HepG2 (cell line): Measurements from ENCODE around the gene ACSM2B. TPM values are rescaled to one million over a fixed set of nuclear protein-coding genes. Genes with fewer than 3 reads are reported as not detected.

Experiments
- KDM1A ChIP-seq: IDR thresholded peaks from 2 replicates; pipeline ENCODE4 v1.6.1; 2016; ENCODE audit warnings: missing compliant biosample characterization
- PPARG ChIP-seq: conservative IDR thresholded peaks from 2 replicates; pipeline ENCODE4 v1.6.1; 2016; ENCODE audit warnings: missing biosample characterization, missing genetic modification reagents
- SMYD3 ChIP-seq: sonication (generic); formaldehyde crosslinking; IDR thresholded peaks from 2 replicates; pipeline ENCODE4 v1.8.1; 2023; ENCODE audit warnings: mild to moderate bottlenecking, missing genetic modification reagents
- SP4 ChIP-seq: sonication (generic); formaldehyde crosslinking; IDR thresholded peaks from 2 replicates; pipeline ENCODE4 v1.8.1; 2023; ENCODE audit warnings: mild to moderate bottlenecking, missing genetic modification reagents
- ZNF546 ChIP-seq: sonication (generic); formaldehyde crosslinking; conservative IDR thresholded peaks from 2 replicates; pipeline ENCODE4 v1.8.1; 2023; ENCODE audit warnings: mild to moderate bottlenecking, missing genetic modification reagents
- polyA plus RNA-seq, 8 experiments: library from polyadenylated mRNA; depleted of rRNA in 3 of 8; stranded (reverse) in 7 of 8; unstranded in 1 of 8; fragments of >200 nt; fragmentation: Illumina TruSeq in 4 of 8; extraction: Trizol in 4 of 8; gene quantifications; 2 replicates each; pipeline versions ENCODE4 v1.2.1 to v1.2.3, GENCODE V29; 2011 to 2016; ENCODE audit warnings: low read depth in 4 of 8, missing spikeins in 1 of 8, mixed read lengths in 1 of 8; ENCODE audit not compliant: insufficient read depth in 1 of 8
- total RNA-seq, 5 experiments: library from RNA; depleted of rRNA; stranded (reverse); fragments of >200 nt; fragmentation: Illumina TruSeq; extraction: Trizol; gene quantifications; 2 replicates each; pipeline ENCODE4 v1.2.3, GENCODE V29; 2016; ENCODE audit warnings: low read depth in 1 of 5
- TF ChIP-seq, protein P1 (sequence below): sonication (generic); formaldehyde crosslinking; IDR thresholded peaks from 2 replicates; pipeline ENCODE4 v1.4.0; 2020; ENCODE audit warnings: low read depth, mild to moderate bottlenecking, missing genetic modification reagents
- TF ChIP-seq, protein P2 (sequence below): sonication (generic); formaldehyde crosslinking; IDR thresholded peaks from 2 replicates; pipeline ENCODE4 v1.5.0; 2020; ENCODE audit warnings: mild to moderate bottlenecking, missing genetic modification reagents
- TF ChIP-seq, protein P3 (sequence below): sonication (generic); formaldehyde crosslinking; IDR thresholded peaks from 2 replicates; pipeline ENCODE4 v1.4.0; 2020; ENCODE audit warnings: missing genetic modification reagents
- TF ChIP-seq, protein P4 (sequence below): sonication (generic); formaldehyde crosslinking; IDR thresholded peaks from 2 replicates; pipeline ENCODE4 v1.5.1; 2020; ENCODE audit warnings: mild to moderate bottlenecking, missing genetic modification reagents, borderline replicate concordance
- TF ChIP-seq, protein P5 (sequence below): sonication (generic); formaldehyde crosslinking; conservative IDR thresholded peaks from 2 replicates; pipeline ENCODE4 v1.8.0; 2022; ENCODE audit warnings: low read depth, missing genetic modification reagents

ACSM2B gene
- total and polyA plus RNA-seq, 2 of the 13 experiments (the other 11 are each of a cell fraction or from before 2014, with no cell fraction given), result 22.9 to 34.0 TPM

DNA sequence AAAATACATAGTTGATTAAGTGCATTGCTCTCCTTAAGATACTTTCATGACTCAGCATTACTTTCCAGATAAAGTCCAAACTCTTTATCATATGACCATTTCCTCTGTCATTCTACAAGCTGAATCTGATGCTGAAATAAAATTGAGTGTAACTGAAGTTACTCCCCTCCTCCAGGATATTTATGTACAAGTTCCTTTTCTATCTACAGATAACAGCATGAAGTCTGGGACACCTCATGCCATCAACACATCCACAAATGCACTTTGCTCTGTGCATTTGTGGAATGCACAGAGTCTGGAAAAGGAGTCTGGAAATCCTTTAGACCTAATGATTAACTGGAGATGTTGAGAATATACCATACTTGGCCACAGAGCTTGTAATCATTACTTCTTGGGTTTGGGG is 60.5 kb downstream of the ACSM2B start (continued):
- TF ChIP-seq SMYD3 (CRISPR knock-in tag), result no peak
- TF ChIP-seq, protein P1, sequence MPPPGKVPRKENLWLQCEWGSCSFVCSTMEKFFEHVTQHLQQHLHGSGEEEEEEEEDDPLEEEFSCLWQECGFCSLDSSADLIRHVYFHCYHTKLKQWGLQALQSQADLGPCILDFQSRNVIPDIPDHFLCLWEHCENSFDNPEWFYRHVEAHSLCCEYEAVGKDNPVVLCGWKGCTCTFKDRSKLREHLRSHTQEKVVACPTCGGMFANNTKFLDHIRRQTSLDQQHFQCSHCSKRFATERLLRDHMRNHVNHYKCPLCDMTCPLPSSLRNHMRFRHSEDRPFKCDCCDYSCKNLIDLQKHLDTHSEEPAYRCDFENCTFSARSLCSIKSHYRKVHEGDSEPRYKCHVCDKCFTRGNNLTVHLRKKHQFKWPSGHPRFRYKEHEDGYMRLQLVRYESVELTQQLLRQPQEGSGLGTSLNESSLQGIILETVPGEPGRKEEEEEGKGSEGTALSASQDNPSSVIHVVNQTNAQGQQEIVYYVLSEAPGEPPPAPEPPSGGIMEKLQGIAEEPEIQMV (CRISPR knock-in tag), result no peak
- TF ChIP-seq, protein P2, sequence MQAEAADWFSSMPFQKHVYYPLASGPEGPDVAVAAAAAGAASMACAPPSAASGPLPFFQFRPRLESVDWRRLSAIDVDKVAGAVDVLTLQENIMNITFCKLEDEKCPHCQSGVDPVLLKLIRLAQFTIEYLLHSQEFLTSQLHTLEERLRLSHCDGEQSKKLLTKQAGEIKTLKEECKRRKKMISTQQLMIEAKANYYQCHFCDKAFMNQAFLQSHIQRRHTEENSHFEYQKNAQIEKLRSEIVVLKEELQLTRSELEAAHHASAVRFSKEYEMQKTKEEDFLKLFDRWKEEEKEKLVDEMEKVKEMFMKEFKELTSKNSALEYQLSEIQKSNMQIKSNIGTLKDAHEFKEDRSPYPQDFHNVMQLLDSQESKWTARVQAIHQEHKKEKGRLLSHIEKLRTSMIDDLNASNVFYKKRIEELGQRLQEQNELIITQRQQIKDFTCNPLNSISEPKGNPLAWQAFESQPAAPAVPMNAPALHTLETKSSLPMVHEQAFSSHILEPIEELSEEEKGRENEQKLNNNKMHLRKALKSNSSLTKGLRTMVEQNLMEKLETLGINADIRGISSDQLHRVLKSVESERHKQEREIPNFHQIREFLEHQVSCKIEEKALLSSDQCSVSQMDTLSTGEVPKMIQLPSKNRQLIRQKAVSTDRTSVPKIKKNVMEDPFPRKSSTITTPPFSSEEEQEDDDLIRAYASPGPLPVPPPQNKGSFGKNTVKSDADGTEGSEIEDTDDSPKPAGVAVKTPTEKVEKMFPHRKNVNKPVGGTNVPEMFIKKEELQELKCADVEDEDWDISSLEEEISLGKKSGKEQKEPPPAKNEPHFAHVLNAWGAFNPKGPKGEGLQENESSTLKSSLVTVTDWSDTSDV (CRISPR knock-in tag), result no peak
- TF ChIP-seq, protein P3, sequence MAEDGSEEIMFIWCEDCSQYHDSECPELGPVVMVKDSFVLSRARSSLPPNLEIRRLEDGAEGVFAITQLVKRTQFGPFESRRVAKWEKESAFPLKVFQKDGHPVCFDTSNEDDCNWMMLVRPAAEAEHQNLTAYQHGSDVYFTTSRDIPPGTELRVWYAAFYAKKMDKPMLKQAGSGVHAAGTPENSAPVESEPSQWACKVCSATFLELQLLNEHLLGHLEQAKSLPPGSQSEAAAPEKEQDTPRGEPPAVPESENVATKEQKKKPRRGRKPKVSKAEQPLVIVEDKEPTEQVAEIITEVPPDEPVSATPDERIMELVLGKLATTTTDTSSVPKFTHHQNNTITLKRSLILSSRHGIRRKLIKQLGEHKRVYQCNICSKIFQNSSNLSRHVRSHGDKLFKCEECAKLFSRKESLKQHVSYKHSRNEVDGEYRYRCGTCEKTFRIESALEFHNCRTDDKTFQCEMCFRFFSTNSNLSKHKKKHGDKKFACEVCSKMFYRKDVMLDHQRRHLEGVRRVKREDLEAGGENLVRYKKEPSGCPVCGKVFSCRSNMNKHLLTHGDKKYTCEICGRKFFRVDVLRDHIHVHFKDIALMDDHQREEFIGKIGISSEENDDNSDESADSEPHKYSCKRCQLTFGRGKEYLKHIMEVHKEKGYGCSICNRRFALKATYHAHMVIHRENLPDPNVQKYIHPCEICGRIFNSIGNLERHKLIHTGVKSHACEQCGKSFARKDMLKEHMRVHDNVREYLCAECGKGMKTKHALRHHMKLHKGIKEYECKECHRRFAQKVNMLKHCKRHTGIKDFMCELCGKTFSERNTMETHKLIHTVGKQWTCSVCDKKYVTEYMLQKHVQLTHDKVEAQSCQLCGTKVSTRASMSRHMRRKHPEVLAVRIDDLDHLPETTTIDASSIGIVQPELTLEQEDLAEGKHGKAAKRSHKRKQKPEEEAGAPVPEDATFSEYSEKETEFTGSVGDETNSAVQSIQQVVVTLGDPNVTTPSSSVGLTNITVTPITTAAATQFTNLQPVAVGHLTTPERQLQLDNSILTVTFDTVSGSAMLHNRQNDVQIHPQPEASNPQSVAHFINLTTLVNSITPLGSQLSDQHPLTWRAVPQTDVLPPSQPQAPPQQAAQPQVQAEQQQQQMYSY (CRISPR knock-in tag), result no peak
- TF ChIP-seq ZNF546, result no peak
- no peak for TF ChIP-seq SP4 (CRISPR knock-in tag)
- 0 out of 2 replicates have a peak, but pooled peaks have one; percentile 24 for TF ChIP-seq KDM1A (CRISPR knock-in tag)
- TF ChIP-seq, protein P4, sequence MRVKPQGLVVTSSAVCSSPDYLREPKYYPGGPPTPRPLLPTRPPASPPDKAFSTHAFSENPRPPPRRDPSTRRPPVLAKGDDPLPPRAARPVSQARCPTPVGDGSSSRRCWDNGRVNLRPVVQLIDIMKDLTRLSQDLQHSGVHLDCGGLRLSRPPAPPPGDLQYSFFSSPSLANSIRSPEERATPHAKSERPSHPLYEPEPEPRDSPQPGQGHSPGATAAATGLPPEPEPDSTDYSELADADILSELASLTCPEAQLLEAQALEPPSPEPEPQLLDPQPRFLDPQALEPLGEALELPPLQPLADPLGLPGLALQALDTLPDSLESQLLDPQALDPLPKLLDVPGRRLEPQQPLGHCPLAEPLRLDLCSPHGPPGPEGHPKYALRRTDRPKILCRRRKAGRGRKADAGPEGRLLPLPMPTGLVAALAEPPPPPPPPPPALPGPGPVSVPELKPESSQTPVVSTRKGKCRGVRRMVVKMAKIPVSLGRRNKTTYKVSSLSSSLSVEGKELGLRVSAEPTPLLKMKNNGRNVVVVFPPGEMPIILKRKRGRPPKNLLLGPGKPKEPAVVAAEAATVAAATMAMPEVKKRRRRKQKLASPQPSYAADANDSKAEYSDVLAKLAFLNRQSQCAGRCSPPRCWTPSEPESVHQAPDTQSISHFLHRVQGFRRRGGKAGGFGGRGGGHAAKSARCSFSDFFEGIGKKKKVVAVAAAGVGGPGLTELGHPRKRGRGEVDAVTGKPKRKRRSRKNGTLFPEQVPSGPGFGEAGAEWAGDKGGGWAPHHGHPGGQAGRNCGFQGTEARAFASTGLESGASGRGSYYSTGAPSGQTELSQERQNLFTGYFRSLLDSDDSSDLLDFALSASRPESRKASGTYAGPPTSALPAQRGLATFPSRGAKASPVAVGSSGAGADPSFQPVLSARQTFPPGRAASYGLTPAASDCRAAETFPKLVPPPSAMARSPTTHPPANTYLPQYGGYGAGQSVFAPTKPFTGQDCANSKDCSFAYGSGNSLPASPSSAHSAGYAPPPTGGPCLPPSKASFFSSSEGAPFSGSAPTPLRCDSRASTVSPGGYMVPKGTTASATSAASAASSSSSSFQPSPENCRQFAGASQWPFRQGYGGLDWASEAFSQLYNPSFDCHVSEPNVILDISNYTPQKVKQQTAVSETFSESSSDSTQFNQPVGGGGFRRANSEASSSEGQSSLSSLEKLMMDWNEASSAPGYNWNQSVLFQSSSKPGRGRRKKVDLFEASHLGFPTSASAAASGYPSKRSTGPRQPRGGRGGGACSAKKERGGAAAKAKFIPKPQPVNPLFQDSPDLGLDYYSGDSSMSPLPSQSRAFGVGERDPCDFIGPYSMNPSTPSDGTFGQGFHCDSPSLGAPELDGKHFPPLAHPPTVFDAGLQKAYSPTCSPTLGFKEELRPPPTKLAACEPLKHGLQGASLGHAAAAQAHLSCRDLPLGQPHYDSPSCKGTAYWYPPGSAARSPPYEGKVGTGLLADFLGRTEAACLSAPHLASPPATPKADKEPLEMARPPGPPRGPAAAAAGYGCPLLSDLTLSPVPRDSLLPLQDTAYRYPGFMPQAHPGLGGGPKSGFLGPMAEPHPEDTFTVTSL (CRISPR knock-in tag), result peak; percentile 80; the same call in 1 of the 2 replicates
- TF ChIP-seq, protein P5, sequence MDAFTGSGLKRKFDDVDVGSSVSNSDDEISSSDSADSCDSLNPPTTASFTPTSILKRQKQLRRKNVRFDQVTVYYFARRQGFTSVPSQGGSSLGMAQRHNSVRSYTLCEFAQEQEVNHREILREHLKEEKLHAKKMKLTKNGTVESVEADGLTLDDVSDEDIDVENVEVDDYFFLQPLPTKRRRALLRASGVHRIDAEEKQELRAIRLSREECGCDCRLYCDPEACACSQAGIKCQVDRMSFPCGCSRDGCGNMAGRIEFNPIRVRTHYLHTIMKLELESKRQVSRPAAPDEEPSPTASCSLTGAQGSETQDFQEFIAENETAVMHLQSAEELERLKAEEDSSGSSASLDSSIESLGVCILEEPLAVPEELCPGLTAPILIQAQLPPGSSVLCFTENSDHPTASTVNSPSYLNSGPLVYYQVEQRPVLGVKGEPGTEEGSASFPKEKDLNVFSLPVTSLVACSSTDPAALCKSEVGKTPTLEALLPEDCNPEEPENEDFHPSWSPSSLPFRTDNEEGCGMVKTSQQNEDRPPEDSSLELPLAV, result no peak
- TF ChIP-seq PPARG (CRISPR knock-in tag), result peak; percentile 48; the same call in 1 of the 2 replicates
